Endometrial microvascular endothelial cells (primary cell): ENCODE data around the gene ATE1. TPM values are rescaled to one million over a fixed set of nuclear protein-coding genes. Genes with fewer than 3 reads are reported as not detected.
"Not testable (repeated sequence)": the region's sequence is repeated elsewhere in the genome, so short reads cannot be mapped to it uniquely, and the experiment has no call there.

Experiments
- in situ Hi-C: cut with HindIII; loops from 2 replicates; pipeline ENCODE4 v1.10.0; 2017; ENCODE audit warnings: low sequenced_read_pairs, low pct_unique_long_range_greater_than_20kb; ENCODE audit errors: inconsistent ontology term
- total RNA-seq: library from RNA; depleted of rRNA; stranded (reverse); fragments of >200 nt; gene quantifications from one replicate; pipeline ENCODE4 v1.2.3, GENCODE V29; 2015; ENCODE audit errors: inconsistent ontology term

ATE1 gene
- total RNA-seq = 27.0 TPM

DNA sequence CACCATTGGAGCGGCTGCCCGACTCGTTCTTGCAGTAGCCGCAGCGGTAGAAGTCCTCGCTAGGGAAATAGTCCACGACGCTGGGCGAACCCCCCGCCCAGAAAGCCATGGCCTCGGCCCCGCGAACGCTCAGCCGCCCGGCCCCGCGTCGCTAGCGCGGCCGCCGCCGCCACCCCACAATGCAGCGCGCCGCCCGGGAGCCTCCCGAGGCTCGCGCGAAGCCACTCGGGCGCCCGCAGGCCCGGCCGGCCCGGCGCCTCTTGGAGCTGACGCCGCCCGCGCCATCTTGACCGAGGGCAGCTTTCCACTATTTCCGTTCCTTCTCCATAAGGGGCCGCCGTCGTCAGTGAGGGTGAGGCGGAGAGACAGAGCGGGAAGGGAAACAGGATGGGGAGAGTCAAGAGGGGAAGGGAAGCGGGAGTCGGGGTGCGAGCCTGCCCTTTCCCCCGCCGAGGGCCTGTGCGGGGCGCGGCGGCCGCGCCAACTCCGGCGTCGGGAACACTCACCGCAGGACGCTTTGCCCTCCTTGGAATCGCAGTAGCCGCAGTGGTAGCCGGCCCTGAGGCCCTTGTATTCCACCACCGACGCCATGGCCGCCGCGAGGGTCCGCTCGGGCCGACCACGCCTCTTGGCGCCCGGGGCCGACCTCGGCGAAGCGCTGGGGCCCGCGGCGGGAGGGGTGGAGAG lies at the start of gene ATE1:
ATE1 (minus strand) TSS at position 191 of the 687 bp plus-strand sequence; CDS start at position 109, 82 bp downstream.
- in situ Hi-C loops = no loop called here

DNA sequence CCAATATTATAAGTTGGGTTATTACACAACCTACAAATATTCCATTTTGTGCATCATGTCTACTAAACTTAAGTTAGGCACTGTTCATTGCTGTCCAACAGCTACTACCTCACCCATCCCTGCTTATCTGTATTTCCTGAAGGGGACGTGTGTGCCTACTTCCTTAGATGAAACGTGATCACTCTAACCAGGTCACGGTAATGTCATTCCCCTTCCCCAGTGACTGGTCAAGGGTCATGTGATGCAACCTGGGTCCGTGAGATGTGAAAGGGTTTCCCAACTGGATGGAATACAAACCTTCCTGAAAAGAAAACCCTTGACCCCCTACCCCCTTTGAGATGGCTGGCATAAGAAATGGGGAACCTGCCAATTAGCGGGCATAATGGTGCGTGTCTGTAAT lies 48.8 kb upstream of the ATE1 start:
- in situ Hi-C loops = no loop called here

DNA sequence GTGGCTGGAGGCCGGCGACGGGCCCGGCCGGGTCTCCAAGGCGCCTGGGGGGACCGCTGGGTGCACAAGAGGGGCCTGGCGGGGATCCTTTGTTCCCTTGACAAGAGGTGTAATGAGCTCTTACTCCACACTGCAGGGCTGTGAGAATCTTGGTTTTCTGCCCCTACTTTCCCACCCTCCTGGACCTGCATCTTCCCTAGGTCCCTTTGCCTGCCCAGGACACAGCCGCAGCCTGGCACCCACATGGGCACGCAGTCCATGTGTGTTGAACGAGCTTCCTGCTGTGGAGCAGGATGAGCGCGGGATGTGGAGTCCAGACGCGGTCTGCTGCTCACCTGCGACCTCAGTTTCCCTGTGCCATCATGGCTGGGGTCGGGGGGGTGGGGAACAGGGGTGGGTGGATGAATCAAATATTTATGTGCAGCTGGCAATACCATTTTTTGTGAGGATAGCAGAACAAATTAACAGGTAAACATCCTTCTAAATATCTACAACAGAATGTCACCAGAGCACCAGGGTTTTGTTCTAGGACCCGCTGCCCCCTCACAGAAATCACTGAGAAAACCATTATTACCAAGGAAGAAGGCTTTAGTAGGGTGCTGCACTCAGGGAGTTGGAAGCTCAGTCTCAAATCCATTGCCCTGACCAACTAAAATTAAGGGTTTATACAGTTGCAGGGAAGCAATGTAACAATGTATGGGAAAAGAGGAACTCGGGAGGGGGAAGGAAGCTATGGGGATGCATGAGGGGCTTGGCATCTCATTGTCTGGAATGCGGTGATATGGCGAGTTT lies 47.7 kb upstream of the ATE1 start:
- in situ Hi-C loops = no loop called here

DNA sequence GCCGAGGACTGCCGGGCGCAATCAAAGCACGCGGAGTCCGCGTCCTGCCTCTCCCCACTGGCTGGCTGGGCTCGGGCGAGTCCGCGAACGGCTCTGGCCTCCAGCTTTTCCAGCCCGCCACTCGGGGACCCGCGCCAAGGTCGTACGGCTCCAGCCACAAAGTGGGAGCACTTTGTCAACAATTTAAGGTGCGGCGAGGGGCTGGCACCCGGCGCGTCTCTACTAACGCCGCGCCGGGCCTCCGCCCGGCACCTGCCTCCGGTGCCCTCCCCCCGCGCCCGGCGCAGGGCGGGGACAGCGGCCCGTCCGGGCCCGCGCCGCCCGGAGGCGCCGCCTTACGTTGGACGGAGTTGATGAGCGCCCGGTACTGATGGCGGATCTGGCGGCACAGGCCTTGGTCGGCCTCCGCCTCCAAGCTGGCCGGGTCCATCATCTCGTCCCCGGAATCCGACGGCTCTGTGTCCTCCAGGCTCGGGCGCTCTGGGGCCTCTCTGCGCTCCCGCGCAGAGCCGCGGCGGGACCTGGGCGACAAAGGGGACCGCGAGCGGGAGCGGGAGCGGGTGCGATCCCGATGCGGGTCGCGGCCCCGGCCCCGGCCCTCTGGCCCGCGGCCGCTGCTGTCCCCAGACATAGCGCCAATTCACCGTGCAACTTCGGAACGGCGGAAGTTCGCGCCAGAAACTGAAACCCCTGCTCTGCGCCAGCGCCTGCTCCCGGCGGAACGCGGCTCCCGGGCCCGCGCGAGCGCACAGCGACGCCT lies 46.9 kb upstream of the ATE1 start, which contains the start of gene NSMCE4A:
NSMCE4A (minus strand) TSS at position 683 of the 760 bp plus-strand sequence; CDS start at position 631, 52 bp downstream.
- in situ Hi-C loops = no loop called here

DNA sequence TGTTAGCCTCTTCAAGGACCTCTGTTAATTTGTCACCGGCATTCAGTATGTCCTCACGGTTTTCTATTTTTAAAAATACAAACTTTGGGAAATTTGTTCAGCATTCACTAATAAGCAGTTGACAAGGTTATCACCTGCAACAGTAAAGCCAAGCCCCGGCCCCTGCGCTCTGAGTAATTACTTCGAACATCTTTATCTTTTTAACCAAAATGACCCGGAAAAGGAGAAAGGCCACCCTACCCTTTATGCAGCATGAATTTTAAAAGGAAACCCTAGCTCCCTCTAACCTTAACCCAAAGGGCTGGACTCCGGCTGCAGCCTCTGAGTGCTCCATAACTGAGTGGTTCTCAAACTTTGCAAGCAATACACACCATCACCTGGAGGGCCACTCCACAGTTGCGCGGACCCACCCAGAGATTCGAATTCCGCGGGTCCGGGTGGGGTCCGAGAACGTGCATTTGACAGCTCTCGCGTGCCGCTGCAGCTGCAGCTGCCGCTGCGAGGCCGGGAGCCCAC lies 46.2 kb upstream of the ATE1 start:
- in situ Hi-C loops = no loop called here

DNA sequence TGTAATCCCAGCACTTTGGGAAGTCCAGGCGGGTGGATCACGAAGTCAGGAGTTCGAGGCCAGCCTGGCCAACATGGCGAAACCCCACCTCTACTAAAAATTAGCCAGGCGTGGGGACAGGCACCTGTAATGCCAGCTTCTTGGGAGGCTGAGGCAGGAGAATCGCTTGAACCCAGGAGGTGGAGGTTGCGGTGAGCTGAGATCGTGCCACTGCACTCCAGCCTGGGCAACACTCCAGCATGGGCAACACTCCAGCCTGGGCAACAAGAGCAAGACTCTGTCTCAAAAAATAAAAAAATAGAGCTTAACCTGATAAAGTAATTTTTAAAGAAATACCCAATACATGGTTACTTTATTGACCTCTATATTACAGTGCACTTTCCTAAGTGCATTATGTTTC lies 41.3 kb upstream of the ATE1 start:
- in situ Hi-C loops = not testable (repeated sequence)

DNA sequence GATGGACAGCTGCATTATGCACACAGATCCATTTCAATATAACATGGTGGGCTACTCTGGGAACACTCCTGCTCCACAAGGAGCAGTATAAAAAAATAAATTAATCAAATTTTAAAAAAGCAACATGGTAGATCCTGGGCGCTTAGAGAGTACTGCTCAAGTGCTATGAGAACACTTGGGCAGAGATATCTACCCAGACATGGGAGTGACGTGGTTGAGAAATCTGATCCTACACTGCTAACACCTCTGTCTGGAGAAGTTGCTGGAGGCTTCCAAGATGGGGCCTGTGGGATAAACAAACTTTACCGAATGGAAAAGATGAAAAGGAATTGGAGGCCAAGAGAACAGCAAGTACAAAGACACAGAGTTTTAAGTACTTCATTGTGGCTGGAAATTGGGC lies 38.2 kb upstream of the ATE1 start:
- in situ Hi-C loops = no loop called here

DNA sequence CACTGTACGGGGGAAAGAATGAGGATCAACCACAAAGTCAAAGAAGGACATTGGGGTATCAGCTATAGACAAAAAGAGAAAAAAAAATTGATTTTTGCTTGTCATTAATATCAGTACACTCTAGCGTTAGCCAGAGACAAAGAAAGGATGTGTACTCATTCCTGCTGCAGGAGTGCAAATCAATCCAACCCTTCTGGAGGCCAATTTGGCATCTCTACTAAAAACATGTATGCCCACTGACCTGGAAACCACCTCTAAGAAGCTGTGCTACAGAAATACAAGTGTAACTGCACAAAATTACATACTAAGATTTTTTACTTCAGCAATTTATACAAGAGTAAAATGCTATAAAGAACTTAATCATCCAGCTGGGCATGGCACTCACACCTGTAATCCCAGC lies 33.6 kb upstream of the ATE1 start:
- in situ Hi-C loops = no loop called here

DNA sequence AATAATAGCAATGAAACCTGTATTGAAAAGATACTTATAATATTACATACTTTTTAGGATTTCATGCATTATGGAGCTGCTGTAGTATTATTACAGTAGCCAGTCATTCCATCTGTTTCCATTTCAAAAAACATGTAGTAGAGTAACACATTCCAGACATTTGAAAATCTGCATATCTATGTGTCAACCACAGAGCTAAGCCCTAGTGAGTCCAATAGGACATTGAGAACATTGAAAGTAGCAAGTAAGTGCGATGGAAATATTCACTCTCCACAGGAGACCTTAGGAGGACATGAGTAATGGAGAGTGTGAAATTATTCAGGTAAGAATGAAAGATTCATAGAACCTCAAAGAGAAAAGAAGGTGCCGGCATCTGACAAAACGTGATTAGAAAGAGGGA lies 31.8 kb upstream of the ATE1 start:
- in situ Hi-C loops = no loop called here

DNA sequence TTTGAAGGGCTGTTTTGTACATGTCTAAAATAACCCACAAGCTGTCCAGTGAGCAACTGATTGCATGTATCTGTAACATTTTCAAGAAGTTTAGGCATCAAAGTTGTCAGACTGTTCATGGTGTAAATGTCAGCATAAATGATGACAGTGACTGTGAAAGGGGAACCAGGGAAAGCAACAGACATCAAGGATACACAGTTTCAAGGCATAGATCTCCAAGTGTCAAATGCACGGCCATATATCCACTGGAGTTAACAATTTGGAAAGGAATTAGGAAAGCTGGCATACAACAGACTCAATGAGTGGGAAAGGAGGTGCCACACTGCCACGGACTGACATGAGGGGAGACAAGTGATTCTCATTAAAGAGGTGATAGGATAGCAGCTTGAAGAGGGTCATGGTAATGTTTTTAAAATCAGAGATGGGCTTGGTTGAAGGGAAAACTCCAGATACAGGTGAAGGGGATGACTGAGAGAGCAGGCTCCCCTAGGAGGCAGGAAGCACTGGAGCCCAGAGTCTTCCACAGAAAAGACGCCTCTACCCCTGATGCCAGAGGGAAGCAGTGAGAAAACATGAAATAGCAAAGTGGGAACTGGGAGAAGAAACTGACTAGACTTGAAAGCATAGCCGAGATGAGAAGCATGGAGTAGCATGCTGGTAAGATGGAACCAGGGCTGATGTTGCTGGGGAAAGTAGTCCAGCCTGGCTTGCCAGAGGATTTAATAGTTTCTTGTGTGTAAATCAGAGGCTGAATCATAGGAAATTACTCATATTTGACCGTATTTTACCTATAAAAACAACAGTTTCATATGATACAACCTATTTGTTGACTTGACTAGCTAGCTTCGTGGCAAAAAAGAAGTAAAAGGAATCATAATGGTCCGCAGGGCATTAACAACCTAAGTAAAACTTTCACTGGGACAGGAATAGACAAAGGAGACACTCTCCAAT lies 28.6 kb upstream of the ATE1 start:
- in situ Hi-C loops = no loop called here

DNA sequence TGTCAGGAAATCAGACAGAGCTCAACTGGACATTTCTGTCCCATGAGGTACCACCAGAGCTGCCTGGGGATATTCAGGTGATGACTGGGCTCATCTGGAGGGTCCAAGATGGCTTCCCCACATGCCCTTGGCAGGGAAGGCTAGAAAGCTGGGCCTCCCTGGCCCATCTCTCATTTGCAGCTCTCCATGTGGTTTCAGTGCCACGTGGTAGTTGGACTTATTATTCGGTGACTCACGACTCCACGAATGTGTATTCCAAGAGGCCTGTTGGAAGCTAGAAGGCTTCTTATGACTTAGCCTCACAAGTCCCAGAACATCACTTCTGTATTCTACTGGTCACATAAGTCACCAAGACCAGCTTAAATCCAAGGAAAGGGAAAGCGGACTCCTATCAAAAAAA lies 24.4 kb upstream of the ATE1 start:
- in situ Hi-C loops = no loop called here

DNA sequence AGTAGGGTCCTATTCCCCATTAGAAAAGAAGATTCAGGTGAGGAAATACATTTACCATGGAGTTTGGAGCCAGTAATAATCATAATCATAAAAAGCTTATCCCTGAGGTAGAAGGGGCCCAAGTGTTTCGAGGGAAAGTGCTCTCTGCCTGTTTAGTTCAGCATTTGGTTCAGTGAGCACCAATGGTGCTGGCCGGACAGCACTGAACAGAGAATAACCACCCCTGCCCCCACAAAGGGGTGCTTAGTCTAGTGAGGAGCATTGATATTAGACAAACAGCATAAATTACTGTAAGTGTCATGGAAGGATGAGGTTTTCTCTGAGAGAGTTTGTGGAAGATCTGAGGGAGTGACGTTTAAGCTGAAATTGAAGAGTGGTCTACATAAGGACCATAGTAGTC lies 21.6 kb upstream of the ATE1 start:
- in situ Hi-C loops = no loop called here

DNA sequence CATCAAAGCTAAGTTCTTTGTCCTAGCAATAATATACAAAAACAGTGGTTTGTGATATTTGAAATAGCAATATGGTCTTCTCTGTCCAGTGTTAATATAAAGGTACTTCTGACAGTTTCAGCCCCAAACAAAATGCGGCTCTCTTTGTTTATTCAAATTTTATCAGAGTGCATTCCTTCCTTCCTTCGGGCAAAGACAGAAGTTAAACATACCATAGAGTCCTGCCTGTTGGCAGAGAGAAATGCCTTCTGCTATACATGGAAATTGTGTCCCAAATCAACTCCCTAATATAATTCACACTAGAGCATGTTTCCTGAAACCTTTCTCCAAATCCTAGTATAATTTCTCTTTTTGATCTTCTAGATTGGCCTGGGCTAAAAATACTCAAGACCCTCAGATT lies 21.2 kb upstream of the ATE1 start:
- in situ Hi-C loops = no loop called here

DNA sequence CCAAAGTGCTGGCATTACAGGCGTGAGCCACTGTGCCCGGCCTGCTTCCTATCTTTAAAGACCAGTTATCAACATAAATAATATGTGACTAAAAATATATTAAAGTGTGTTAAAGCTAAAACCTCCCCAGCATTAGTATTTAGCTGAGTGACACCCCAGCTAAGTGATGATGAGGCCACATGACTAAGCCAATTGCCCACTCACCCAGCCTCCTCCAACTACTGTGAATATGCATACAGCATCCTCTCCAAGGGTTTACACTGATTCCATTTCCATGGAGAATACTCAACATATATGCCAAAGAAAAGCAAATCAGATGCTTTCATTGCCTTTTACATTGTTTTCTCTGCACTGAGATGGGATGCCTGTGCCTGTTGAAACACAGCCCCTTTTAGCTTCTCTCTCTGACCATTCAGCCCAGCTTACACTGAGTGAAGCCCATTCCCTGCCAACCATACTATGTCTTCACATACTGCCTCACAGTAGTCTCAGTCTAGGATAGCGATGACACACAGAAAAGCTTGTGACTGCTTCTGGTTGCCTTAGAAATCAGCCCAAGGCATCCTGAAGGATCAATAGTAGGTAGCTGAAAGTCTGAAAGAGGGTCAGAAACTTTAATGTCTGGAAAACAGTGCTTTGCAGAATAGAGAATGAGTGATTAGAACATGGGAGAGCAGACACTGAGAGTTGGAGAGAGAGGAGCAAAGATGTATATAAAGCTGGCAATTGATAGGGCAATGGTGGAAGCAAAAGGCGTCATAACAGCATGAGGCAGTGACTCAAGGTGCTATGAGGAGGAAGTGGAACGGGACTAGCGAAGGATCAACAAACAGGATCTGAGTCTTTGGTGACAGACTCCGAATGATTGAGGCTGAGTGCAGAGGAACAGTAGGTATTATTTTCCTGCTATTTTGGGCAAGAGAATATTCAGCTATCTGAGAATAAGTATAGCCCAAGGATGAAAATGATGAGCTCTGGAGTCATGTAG lies 19.8 kb upstream of the ATE1 start:
- in situ Hi-C loops = no loop called here

DNA sequence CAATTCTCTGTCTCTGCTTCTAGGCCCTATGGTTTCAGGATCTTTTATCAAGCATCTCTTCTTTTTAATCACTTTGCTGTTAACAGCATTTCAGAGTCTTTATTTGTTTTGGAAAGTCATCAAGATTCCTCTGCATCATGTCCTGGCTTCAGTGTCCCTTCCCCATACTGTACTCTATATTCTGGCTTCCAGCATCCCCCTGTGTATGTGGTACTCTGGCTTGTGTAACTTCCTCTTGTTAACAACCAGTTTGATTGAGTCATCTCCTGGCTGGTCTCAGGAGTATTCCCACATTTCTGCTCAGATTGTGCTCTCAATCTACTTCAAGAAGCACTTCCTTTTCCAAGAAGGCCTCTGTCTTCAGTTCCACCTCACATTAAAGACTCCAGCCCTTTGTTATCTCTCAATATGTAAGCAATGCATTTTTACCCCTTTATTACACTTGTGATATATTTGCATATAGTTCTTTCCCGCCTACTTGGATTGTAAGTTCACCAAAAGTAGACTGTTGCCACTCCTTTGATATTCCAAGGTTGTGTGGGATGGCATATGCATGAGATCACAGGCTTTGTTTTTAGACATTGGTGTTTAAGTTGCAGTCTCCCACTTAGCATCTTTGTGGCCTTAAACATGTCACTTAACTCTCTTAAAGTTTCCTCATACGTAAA lies 15.1 kb upstream of the ATE1 start:
- in situ Hi-C loops = no loop called here

DNA sequence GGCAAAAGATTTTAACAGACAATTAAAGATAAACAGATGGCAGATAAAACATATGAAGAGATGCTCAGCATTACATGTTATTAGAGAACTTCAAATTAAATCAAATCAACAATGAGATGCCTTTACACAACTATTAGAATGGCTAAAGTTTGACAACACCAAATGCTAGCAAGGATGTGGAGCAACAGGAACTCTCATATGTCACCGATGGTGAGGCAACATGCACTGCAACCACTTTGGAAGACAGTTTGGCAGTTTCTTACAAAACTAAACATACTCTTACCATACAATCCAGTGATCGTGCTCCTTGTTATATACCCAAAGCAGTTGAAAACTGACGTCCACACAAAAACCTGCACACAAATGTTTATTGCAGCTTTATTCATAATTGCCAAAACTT lies 13.7 kb upstream of the ATE1 start:
- in situ Hi-C loops = no loop called here

DNA sequence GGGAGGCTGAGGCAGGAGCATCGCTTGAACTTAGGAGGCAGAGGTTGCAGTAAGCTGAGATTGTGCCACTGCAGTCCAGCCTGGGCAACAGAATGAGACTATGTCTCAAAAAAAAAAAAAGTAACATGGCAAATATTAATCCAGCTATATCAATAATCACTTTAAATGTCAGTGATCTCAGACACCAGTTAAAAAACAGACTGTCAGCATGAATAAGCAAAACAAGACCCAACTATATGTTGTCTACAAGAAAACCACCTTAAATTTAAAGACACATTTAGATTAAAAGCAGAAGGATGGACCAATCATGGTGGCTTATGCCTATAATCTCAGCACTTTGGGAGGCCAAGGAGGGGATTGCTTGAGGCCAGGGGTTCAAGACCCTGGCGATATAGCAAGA lies 8.5 kb upstream of the ATE1 start:
- in situ Hi-C loops = no loop called here
